Heart right ventricle (tissue), 16 donors: ENCODE data around the gene NCS1. TPM values are rescaled to one million over a fixed set of nuclear protein-coding genes. Genes with fewer than 3 reads are reported as not detected.

Experiments used
- ATAC-seq, 8 donors: fragments of 200-7000 bp; cut with Tn5 transposase; one replicate each; pipeline ENCODE4 v1.9.1; 2020; ENCODE audit warnings: mild to moderate bottlenecking in 8 of 8, moderate library complexity in 8 of 8, moderate number of reproducible peaks in 1 of 8
- DNase-seq, 2 donors: peaks; one replicate each; pipeline ENCODE4 v3.0.0-alpha.2; 2020
- H3K27ac ChIP-seq, 10 donors: fragments of 200-600 bp; sonication (generic) in 2 of 10; one replicate each; pipeline versions ENCODE4 v1.5.0 to v1.8.0; 2020 to 2022; ENCODE audit warnings: mild to moderate bottlenecking in 3 of 10
- H3K27me3 ChIP-seq, 7 donors: fragments of 200-600 bp; one replicate each; pipeline ENCODE4 v1.8.0; 2021 to 2022; ENCODE audit warnings: mild to moderate bottlenecking in 2 of 7
- H3K36me3 ChIP-seq, 9 donors: fragments of 200-600 bp; sonication (generic) in 1 of 9; one replicate each; pipeline versions ENCODE4 v1.5.0 to v1.8.0; 2020 to 2022; ENCODE audit warnings: mild to moderate bottlenecking in 2 of 9
- H3K4me1 ChIP-seq, 9 donors: fragments of 200-600 bp; sonication (generic) in 1 of 9; one replicate each; pipeline versions ENCODE4 v1.5.0 to v1.8.0; 2020 to 2022; ENCODE audit warnings: mild to moderate bottlenecking in 4 of 9
- H3K4me3 ChIP-seq, 10 donors: fragments of 200-600 bp; sonication (generic) in 2 of 10; one replicate each; pipeline versions ENCODE4 v1.5.0 to v1.8.0; 2020 to 2022; ENCODE audit warnings: mild to moderate bottlenecking in 7 of 10, moderate library complexity in 2 of 10
- H3K9me3 ChIP-seq, 11 donors: fragments of 200-600 bp in 10 of 11; sonication (generic) in 2 of 11; one replicate each; pipeline versions ENCODE4 v1.5.0 to v1.8.0; 2013 to 2022; ENCODE audit warnings: mild to moderate bottlenecking in 2 of 11, control low read depth in 1 of 11, moderate library complexity in 1 of 11
- WGBS, 2 donors: extraction: QIAGEN DNeasy Blood & Tissue Kit; methylation state at CpG; one replicate each; pipeline ENCODE4 v1.1.7; 2013; ENCODE audit warnings: inconsistent platforms in 1 of 2; 5-methylcytosine and 5-hydroxymethylcytosine counted together
- intact Hi-C, 10 donors: fragments of 100-400 bp; cut with DNase I; formaldehyde crosslinking; loops; one replicate each; pipeline versions ENCODE4 v1.11.1 to v1.14.2; 2022
- polyA plus RNA-seq, 2 donors: library from polyadenylated mRNA; stranded (reverse); fragments of 200-250 nt; gene quantifications; one replicate each; pipeline ENCODE4 v1.2.3, GENCODE V29; 2013
- total RNA-seq, 10 donors: library from RNA; stranded (reverse); fragmentation: NEBNext Ultra II Directional in 3 of 10; extraction: Animal tissue kit (Norgen Biotek cat#: 25700) in 3 of 10; gene quantifications; one replicate each; pipeline versions ENCODE4 v1.2.1 to v1.2.4, GENCODE V29; 2021 to 2023
- TF ChIP-seq, protein P1 (sequence below), 9 donors: fragments of 200-600 bp; sonication (generic) in 2 of 9; IDR thresholded peaks; one replicate each; pipeline versions ENCODE4 v1.5.0 to v1.8.0; 2021 to 2022; ENCODE audit warnings: antibody characterized with exemption in 9 of 9, mild to moderate bottlenecking in 5 of 9, moderate library complexity in 1 of 9
- donor health status: Arrhythmogenic right ventricular cardiomyopathy.
- donor health status: ischemic (EF 13 %, LVEDD 7.1; RV severe dilation, severe dysfunction).
- donor health status: healthy with polysubstance abuse.
- donor health status: DM: no; HTN: yes; CAD: no.
- donor health status: DM: no; HTN: no; CAD: no.
- donor health status: ischemic (EF 25% LVEDD 6.9; RV normal size, moderate dysfunction).
- donor health status: ischemic (EF 25% LVEDD 5.7; RV mildly dilated, moderate dysfunction).
- donor health status: healthy.
- donor health status: DM: yes; HTN: yes; CAD: no.
- donor health status: Ischemic cardiomyopathy.
- donor health status: ischemic (EF 35%, LVEDD 5.7; RV mildly dilated, moderate dysfunction).
- donor health status: nonischemic (EF 11% LVEDD 7.7; RV severe dilation, severe dysfunction).
- donor health status: DM: yes; HTN: yes; CAD: no.
- donor health status: PGD.
- donor health status: ischemic (EF 29% LVEDD 5.4; RV normal size, mild dysfunction).
- donor health status: nonischemic (EF 23%, LVEDD 6.1; RV moderate dilation, normal function).

Gene NCS1
- total and polyA plus RNA-seq, 12 donors = 2.0 to 16.2 (median 7.0) TPM

DNA sequence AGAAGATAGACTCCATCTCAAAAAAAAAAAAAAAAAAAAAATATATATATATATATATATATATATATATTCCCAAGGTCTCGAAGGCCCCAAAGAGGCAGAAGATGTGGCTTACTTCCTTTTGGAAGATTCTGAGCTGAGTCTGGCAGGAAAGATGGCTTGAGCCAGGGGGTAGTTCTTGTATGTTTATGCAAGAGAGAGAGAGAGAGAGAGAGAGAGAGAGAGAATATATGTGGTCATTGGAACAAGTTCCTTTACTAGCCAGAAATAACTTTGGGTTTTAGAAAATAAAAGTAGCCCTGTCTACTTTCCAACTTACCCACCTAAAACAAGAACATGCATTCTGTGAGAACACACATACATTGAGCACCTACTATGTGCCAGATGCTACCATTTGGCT is 17.6 kb downstream of the NCS1 start:
- Histone ChIP-seq H3K4me3 (no peak overlapping the region), H3K36me3 (no peaks in the 10 kb centered on the region), H3K27me3 (no peaks in the 10 kb centered on the region), H3K9me3 (no peaks in the 10 kb centered on the region), H3K4me1 (peaks cover 0 to 38% (median 8%) of the 10 kb centered on the region in 9 donors), H3K27ac (no peak overlapping the region)
- no peak for DNase-seq
- TF ChIP-seq, protein P1, sequence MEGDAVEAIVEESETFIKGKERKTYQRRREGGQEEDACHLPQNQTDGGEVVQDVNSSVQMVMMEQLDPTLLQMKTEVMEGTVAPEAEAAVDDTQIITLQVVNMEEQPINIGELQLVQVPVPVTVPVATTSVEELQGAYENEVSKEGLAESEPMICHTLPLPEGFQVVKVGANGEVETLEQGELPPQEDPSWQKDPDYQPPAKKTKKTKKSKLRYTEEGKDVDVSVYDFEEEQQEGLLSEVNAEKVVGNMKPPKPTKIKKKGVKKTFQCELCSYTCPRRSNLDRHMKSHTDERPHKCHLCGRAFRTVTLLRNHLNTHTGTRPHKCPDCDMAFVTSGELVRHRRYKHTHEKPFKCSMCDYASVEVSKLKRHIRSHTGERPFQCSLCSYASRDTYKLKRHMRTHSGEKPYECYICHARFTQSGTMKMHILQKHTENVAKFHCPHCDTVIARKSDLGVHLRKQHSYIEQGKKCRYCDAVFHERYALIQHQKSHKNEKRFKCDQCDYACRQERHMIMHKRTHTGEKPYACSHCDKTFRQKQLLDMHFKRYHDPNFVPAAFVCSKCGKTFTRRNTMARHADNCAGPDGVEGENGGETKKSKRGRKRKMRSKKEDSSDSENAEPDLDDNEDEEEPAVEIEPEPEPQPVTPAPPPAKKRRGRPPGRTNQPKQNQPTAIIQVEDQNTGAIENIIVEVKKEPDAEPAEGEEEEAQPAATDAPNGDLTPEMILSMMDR (IDR thresholded peaks at IDR 0.05) = no peak
- intact Hi-C loops = loop anchor here in 1 of 10 donors (5.0 kb wide), 1 partner anchor 48 kb away; no protein-coding TSS in a partner anchor
- no peak for ATAC-seq
- 69 to 100% methylated on average over 1 of the region's 1 CpG for WGBS, 2 donors

DNA sequence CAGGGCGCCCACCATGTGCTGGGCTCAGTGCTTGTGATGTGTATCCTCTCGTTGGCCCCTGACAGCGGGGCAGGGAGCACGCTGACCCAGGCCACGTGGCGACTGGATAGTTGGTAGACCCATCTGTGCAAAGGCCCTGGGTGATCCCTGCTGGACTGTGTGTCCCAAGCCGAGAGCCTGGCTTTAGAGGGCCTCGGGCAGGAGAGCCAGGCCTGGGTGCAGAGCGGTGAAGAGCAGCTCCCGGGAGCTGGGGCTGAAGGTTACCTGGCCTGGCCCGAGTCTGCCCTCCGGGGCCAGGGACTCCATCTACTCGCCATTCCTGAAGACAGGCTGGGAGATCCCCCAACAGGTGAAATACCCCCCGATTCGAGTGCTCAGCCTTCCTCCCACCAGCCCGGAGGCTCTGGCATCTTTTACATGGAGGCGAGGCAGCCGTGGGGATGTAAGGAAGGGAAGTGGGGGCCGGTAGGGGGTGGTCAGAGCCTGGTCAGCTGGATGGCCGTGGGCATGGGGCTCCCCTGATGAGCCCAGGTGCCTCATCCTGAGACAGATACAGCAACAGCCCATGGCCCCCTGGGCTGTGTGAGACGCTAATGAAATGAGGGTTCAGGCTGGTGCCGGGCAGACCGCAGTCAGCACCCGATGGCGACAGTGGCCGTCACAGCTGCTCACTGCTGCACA is 19.0 kb downstream of the NCS1 start:
- ATAC-seq (no peak), DNase-seq (no peak)
- H3K9me3 ChIP-seq = no peaks in the 10 kb centered on the region
- H3K4me3 ChIP-seq = no peak overlapping the region
- H3K27ac ChIP-seq = no peak overlapping the region
- H3K4me1 ChIP-seq = peaks cover 0 to 25% (median 4%) of the 10 kb centered on the region in 9 donors
- WGBS, 2 donors = 92% methylated on average over 26 of the region's 26 CpGs
- no peaks in the 10 kb centered on the region for H3K27me3 ChIP-seq
- TF ChIP-seq, protein P1 (IDR thresholded peaks at IDR 0.05) = no peak
- H3K36me3 ChIP-seq = no peaks in the 10 kb centered on the region
- intact Hi-C loops = no loop called here

DNA sequence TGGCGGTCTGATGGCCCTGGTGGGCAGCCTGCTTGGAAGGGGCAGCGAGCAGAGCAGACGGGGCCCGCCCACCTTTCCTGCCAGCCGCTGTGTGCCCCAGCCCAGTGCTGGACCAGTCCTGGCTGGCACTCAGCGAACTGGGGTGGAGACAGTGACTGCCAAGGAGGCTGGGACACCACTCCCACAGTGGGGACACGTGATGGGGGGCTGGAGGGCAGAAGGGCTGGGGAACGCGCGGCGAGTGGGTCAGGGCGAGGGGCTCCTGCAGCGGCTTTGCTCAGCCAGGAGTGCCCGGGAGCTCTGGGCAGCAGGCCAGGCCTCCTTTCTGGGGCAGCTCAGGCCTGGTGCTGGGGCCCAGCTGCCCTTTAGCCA is 19.5 kb downstream of the NCS1 start:
- TF ChIP-seq, protein P1 (IDR thresholded peaks at IDR 0.05) = no peak
- intact Hi-C loops = no loop called here
- Histone ChIP-seq H3K4me3 (no peak overlapping the region), H3K4me1 (peaks cover 0 to 25% (median 4%) of the 10 kb centered on the region in 9 donors), H3K9me3 (no peaks in the 10 kb centered on the region), H3K27ac (no peak overlapping the region), H3K27me3 (no peaks in the 10 kb centered on the region), H3K36me3 (no peaks in the 10 kb centered on the region)
- ATAC-seq = no peak
- no peak for DNase-seq
- 90% methylated on average over 14 of the region's 14 CpGs for WGBS, 2 donors

DNA sequence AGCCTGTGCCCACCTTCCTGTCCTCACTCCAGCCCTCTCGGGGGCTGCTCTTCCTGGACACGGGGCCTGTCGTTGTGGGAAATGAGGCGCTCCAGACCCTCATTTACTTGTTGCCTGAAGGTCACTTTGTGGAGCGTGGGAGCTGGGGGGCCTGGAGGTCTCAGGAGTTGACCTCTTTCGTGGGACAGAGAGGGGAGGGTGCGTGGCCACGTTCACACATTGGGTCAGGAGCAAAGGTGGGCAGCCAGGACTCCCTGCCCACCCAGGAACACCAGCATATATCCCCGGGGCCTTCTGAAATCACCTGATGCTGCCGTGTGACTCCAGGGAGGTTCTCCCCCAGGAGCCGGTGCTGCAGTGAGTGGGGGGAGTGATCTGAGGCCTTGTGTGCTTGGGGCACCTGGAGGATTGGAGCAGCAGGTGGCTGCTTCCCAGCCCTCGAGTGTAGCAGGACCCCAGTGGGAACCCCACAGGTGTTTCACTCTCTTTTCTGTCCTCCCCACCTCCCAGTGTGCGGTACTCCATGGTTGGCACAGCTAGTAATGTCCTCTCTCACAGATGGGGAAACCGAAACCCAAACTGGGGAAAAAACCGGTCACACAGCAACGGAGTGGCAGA is 20.3 kb downstream of the NCS1 start:
- no peaks in the 10 kb centered on the region for H3K27me3 ChIP-seq
- no peak for ATAC-seq
- H3K4me3 ChIP-seq = no peak overlapping the region
- no peak overlapping the region for H3K27ac ChIP-seq
- DNase-seq = no peak
- no peaks in the 10 kb centered on the region for H3K36me3 ChIP-seq
- intact Hi-C loops = no loop called here
- peaks cover 0 to 24% (median 1%) of the 10 kb centered on the region in 9 donors for H3K4me1 ChIP-seq
- H3K9me3 ChIP-seq = no peaks in the 10 kb centered on the region
- 78 to 83% methylated on average over 16 of the region's 16 CpGs for WGBS, 2 donors
- TF ChIP-seq, protein P1 (IDR thresholded peaks at IDR 0.05) = no peak
